Testis (tissue), 3 donors: ENCODE results near the gene HYAL4. TPM values are rescaled to one million over a fixed set of nuclear protein-coding genes. Genes with fewer than 3 reads are reported as not detected.

ENCODE experiments used
- DNase-seq: peaks from one replicate; pipeline ENCODE4 v3.0.0-alpha.2; 2019
- H3K27ac ChIP-seq, 2 donors: fragments of 200-600 bp; sonication (generic); one replicate each; pipeline ENCODE4 v1.5.1; 2019
- H3K27me3 ChIP-seq: fragments of 200-600 bp; sonication (generic); one replicate; pipeline ENCODE4 v1.5.1; 2019
- H3K36me3 ChIP-seq: fragments of 200-600 bp; sonication (generic); one replicate; pipeline ENCODE4 v1.5.1; 2017; ENCODE audit warnings: low read depth; ENCODE audit errors: missing control alignments
- H3K4me1 ChIP-seq: fragments of 200-600 bp; sonication (generic); one replicate; pipeline ENCODE4 v1.5.1; 2019
- H3K4me3 ChIP-seq, 2 donors: fragments of 200-600 bp; sonication (generic); one replicate each; pipeline ENCODE4 v1.5.1; 2017 to 2019
- H3K9me3 ChIP-seq: fragments of 200-600 bp; sonication (generic); one replicate; pipeline ENCODE4 v1.5.1; 2017
- POLR2A ChIP-seq: fragments of 450-650 bp; IDR thresholded peaks from one replicate; pipeline ENCODE4 v1.6.1; 2017; ENCODE audit warnings: antibody characterized with exemption, mild to moderate bottlenecking, moderate library complexity
- WGBS, 2 donors: methylation state at CpG; one replicate each; pipeline ENCODE4 v1.1.5; 2018; 5-methylcytosine and 5-hydroxymethylcytosine counted together
- intact Hi-C: fragments of 100-400 bp; cut with DNase I; formaldehyde crosslinking; loops from one replicate; pipeline ENCODE4 v1.15.1; 2023; ENCODE audit warnings: low total_unique reads
- polyA plus RNA-seq: library from polyadenylated mRNA; stranded (reverse); fragments of 350-450 nt; fragmentation: Illumina TruSeq; extraction: RNeasy Lipid Tissue Mini Kit (QIAGEN cat#74804); gene quantifications from one replicate; pipeline ENCODE4 v1.2.3, GENCODE V29; 2014; ENCODE audit warnings: low read depth, low replicate concordance; ENCODE audit not compliant: insufficient read depth
- total RNA-seq, 2 donors: library from RNA; depleted of rRNA; stranded (reverse); fragments of >200 nt; gene quantifications; one replicate each; pipeline ENCODE4 v1.2.3, GENCODE V29; 2016
- TF ChIP-seq, protein P1 (sequence below), 3 experiments: fragments of 450-650 bp in 2 of 3; fragments of 200-600 bp in 1 of 3; sonication (generic) in 1 of 3; IDR thresholded peaks; one replicate each; pipeline ENCODE4 v1.5.1; 2016 to 2019; ENCODE audit warnings: antibody characterized with exemption in 3 of 3, mild to moderate bottlenecking in 2 of 3, moderate library complexity in 1 of 3

Gene HYAL4
- total and polyA plus RNA-seq, 3 donors from 2014 or later, result 2.4 to 6.8 (median 3.6) TPM

DNA sequence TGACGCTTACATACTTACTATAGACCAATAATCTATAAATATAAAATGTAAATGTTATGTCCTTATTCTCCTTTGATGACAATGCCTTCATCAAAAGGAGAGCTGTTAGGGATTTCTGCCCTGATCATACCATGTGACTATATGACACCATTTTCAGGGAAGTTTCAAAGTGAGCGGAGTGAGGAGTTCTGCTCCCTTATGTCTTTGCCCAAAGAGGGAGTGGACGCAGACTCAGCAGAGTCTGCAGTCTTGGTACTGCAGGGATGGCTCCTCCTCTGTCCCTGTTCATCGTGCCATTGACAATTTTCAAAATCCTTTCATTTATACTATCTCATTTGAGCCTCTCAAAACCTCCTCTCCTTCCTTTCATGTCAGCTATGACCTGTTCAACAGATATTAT, 27.9 kb downstream of the HYAL4 start:
- Histone ChIP-seq H3K36me3 (no peaks in the 10 kb centered on the region), H3K27ac (no peak overlapping the region), H3K9me3 (no peaks in the 10 kb centered on the region), H3K27me3 (no peaks in the 10 kb centered on the region), H3K4me1 (no peaks in the 10 kb centered on the region), H3K4me3 (no peak overlapping the region)
- intact Hi-C loops, result no loop called here
- WGBS, 2 donors, result 76% methylated on average over 4 of the region's 4 CpGs
- DNase-seq, result no peak
- no peak for TF ChIP-seq POLR2A
- TF ChIP-seq, protein P1, sequence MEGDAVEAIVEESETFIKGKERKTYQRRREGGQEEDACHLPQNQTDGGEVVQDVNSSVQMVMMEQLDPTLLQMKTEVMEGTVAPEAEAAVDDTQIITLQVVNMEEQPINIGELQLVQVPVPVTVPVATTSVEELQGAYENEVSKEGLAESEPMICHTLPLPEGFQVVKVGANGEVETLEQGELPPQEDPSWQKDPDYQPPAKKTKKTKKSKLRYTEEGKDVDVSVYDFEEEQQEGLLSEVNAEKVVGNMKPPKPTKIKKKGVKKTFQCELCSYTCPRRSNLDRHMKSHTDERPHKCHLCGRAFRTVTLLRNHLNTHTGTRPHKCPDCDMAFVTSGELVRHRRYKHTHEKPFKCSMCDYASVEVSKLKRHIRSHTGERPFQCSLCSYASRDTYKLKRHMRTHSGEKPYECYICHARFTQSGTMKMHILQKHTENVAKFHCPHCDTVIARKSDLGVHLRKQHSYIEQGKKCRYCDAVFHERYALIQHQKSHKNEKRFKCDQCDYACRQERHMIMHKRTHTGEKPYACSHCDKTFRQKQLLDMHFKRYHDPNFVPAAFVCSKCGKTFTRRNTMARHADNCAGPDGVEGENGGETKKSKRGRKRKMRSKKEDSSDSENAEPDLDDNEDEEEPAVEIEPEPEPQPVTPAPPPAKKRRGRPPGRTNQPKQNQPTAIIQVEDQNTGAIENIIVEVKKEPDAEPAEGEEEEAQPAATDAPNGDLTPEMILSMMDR (IDR thresholded peaks at IDR 0.05), result no peak

DNA sequence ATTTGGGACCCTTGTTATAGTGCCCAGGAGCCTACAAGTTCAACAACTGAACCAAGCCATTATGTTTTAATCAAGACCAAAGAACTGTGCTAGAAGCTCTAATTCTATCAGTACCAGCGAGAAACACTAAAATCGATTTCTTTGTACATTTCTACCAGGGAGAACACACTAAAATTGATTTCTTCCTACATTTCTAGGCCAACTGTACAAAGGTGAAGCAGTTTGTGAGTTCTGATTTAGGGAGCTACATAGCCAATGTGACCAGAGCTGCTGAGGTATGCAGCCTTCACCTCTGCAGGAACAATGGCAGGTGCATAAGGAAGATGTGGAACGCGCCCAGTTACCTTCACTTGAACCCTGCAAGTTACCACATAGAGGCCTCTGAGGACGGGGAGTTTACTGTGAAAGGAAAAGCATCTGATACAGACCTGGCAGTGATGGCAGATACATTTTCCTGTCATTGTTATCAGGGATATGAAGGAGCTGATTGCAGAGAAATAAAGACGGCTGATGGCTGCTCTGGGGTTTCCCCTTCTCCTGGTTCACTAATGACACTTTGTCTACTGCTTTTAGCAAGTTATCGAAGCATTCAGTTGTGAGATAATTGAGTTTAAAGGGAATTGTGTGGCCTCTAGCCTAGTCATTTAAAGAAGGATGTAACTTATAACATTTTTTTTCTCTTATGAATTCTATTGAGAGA, 31.7 kb downstream of the HYAL4 start:
- 78 to 86% methylated on average over 7 of the region's 7 CpGs for WGBS, 2 donors
- no peaks in the 10 kb centered on the region for H3K4me1 ChIP-seq
- no peak overlapping the region for H3K27ac ChIP-seq
- no peaks in the 10 kb centered on the region for H3K36me3 ChIP-seq
- H3K27me3 ChIP-seq, result no peaks in the 10 kb centered on the region
- intact Hi-C loops, result no loop called here
- no peaks in the 10 kb centered on the region for H3K9me3 ChIP-seq
- TF ChIP-seq, protein P1 (IDR thresholded peaks at IDR 0.05), result no peak
- no peak for TF ChIP-seq POLR2A
- no peak for DNase-seq
- no peak overlapping the region for H3K4me3 ChIP-seq

DNA sequence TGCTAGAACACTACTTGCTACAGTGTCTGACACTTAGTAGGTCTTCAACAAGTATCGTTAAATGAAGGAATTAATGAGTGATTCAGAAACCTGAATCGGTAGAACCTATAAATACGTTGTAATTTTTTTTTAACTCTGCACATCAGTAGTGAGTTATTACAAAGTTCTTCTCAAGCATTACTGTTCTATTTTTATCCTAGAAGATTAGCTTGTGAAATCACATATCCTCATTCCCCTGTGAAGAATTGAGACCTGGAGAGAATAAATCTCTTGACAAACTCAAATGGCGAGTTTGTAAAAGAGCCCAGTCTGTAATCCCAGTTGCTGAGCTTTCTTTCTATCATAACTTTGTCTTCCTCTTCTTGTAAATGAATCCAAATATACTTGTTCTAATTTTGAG, 34.7 kb downstream of the HYAL4 start:
- no peaks in the 10 kb centered on the region for H3K9me3 ChIP-seq
- H3K27ac ChIP-seq, result no peak overlapping the region
- H3K27me3 ChIP-seq, result no peaks in the 10 kb centered on the region
- 76 to 82% methylated on average over 4 of the region's 4 CpGs for WGBS, 2 donors
- no peak for DNase-seq
- H3K4me3 ChIP-seq, result no peak overlapping the region
- no peaks in the 10 kb centered on the region for H3K36me3 ChIP-seq
- intact Hi-C loops, result no loop called here
- H3K4me1 ChIP-seq, result no peaks in the 10 kb centered on the region
- TF ChIP-seq POLR2A, result no peak
- TF ChIP-seq, protein P1 (IDR thresholded peaks at IDR 0.05), result no peak

DNA sequence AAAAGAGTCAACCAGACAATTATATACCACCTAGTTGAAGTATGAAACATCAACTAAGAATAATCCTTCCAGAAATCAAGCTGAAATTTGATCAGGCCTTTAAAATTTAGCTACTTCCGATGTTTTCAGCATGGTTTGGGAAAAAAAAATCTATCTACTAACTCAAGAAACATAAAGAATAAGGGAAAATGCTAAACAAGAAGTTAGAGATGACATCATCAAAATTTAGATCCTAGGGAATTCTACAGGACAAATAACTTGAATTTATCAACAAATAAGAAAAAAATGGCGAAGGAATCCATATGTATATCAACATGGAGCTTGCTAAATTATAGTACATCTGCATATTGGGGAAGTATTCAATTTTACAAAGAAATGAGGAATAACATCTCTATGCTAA, 36.3 kb downstream of the HYAL4 start:
- Histone ChIP-seq H3K4me3 (no peak overlapping the region), H3K4me1 (no peaks in the 10 kb centered on the region), H3K27ac (no peak overlapping the region), H3K36me3 (no peaks in the 10 kb centered on the region), H3K27me3 (no peaks in the 10 kb centered on the region), H3K9me3 (no peaks in the 10 kb centered on the region)
- TF ChIP-seq, protein P1 (IDR thresholded peaks at IDR 0.05), result no peak
- TF ChIP-seq POLR2A, result no peak
- no peak for DNase-seq
- intact Hi-C loops, result no loop called here
- WGBS, 2 donors, result 94 to 98% methylated on average over 2 of the region's 2 CpGs

DNA sequence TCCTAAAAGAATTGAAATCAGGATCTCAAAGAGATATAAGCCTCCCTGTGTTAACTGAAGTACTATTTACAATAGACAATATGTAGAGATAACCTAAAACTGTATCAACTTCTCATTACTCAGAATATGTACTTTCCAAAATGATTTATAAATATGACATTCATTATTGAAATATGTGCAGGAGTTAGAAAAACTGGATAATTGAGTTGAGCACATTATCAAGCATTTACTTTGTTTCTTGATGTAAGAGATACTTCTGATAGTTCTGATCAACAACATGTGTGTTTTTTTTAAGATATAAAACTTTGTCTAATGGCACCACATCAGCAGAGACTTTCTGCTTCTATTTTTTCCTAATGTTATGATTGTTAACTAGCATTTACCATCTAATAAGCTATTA, 38.2 kb downstream of the HYAL4 start:
- Histone ChIP-seq H3K4me3 (no peak overlapping the region), H3K27ac (no peak overlapping the region), H3K36me3 (no peaks in the 10 kb centered on the region), H3K4me1 (no peaks in the 10 kb centered on the region), H3K27me3 (no peaks in the 10 kb centered on the region), H3K9me3 (no peaks in the 10 kb centered on the region)
- no peak for DNase-seq
- TF ChIP-seq, protein P1 (IDR thresholded peaks at IDR 0.05), result no peak
- no peak for TF ChIP-seq POLR2A
- intact Hi-C loops, result no loop called here
